ENCODE results near the gene ANKRD11.

Gene ANKRD11

DNA sequence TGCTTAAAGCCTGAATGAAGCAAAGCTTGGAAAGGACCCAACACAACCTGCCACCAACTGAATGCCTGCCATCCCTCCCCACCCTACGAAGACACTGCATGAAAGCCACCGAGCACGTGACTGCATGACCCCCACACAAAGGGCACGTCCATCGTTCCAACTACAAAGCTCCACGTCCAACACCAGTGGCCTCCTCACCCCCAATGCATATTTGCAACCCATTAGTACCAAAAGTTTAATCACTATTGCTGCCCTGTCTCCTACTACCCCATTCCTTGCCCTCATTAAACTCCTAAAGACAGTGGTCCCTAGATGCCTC lies 43.4 kb downstream of the ANKRD11 start:
- Histone ChIP-seq H2BK12ac (ENCODE audit: low read length in 2 of 2) (no peak overlapping the region), H2AFZ (ENCODE audit: low read depth, low read length) (no peak overlapping the region), H3K14ac (ENCODE audit: low read length in 2 of 2) (peak overlapping the region in 1 of 2 experiments; percentile 64), H3K4ac (ENCODE audit: low read depth in 1 of 2, low read length in 2 of 2) (no peak overlapping the region), H3K4me2 (ENCODE audit: low read length, poor library complexity, severe bottlenecking) (no peak overlapping the region), H3K18ac (ENCODE audit: low read depth in 1 of 2, low read length in 2 of 2) (no peak overlapping the region), H4K8ac (ENCODE audit: low read length) (no peak overlapping the region), H3K36me3 (ENCODE audit: control insufficient read depth in 1 of 2, insufficient read depth in 2 of 2, low read depth in 1 of 2, low read length in 2 of 2) (peaks cover 0 to 2% of the 10 kb centered on the region in 2 experiments), H3K27me3 (ENCODE audit: control insufficient read depth in 1 of 2, insufficient read depth in 1 of 2, low read length in 2 of 2) (no peaks in the 10 kb centered on the region), H3K9me3 (ENCODE audit: control insufficient read depth, low read length) (no peaks in the 10 kb centered on the region), H2BK15ac (ENCODE audit: low read depth, poor library complexity, severe bottlenecking) (no peak overlapping the region), H2AK5ac (ENCODE audit: low read length, severe bottlenecking) (no peak overlapping the region), H3K9ac (ENCODE audit: low read length) (no peak overlapping the region), H2BK5ac (ENCODE audit: low read depth, low read length, poor library complexity, severe bottlenecking) (no peak overlapping the region), H2BK120ac (ENCODE audit: low read depth, low read length) (no peak overlapping the region), H3K23ac (ENCODE audit: low read length in 2 of 2) (no peak overlapping the region), H4K91ac (ENCODE audit: low read length) (no peak overlapping the region), H3K4me1 (ENCODE audit: control insufficient read depth, insufficient read depth, low read depth, low read length) (peaks cover 37% of the 10 kb centered on the region), H3K79me1 (replicated peaks; ENCODE audit: low read length, poor library complexity, severe bottlenecking) (no peaks in the 10 kb centered on the region), H3K27ac (ENCODE audit: low read length, poor library complexity, severe bottlenecking) (no peak overlapping the region), H3K4me3 (ENCODE audit: insufficient read depth in 1 of 2, low read depth in 1 of 2, low read length in 2 of 2) (no peak overlapping the region)
- 92% methylated on average over 6 of the region's 6 CpGs for WGBS
- DNase-seq = no peak

GRCh38 chr16:89446136-89446974 lies 44.0 kb downstream of the ANKRD11 start:
- H2BK15ac ChIP-seq (ENCODE audit: low read depth, poor library complexity, severe bottlenecking) = no peak overlapping the region
- H3K14ac ChIP-seq (ENCODE audit: low read length in 2 of 2) = no peak overlapping the region
- H3K4ac ChIP-seq (ENCODE audit: low read depth in 1 of 2, low read length in 2 of 2) = no peak overlapping the region
- 90% methylated on average over 15 of the region's 15 CpGs for WGBS
- H3K4me1 ChIP-seq (ENCODE audit: control insufficient read depth, insufficient read depth, low read depth, low read length) = peaks cover 39% of the 10 kb centered on the region
- H3K36me3 ChIP-seq (ENCODE audit: control insufficient read depth in 1 of 2, insufficient read depth in 2 of 2, low read depth in 1 of 2, low read length in 2 of 2) = peaks cover 0 to 2% of the 10 kb centered on the region in 2 experiments
- no peak overlapping the region for H3K27ac ChIP-seq (ENCODE audit: low read length, poor library complexity, severe bottlenecking)
- no peak overlapping the region for H2BK12ac ChIP-seq (ENCODE audit: low read length in 2 of 2)
- no peak overlapping the region for H3K4me2 ChIP-seq (ENCODE audit: low read length, poor library complexity, severe bottlenecking)
- H2AK5ac ChIP-seq (ENCODE audit: low read length, severe bottlenecking) = no peak overlapping the region
- no peak overlapping the region for H3K4me3 ChIP-seq (ENCODE audit: insufficient read depth in 1 of 2, low read depth in 1 of 2, low read length in 2 of 2)
- no peak overlapping the region for H2AFZ ChIP-seq (ENCODE audit: low read depth, low read length)
- no peak overlapping the region for H3K9ac ChIP-seq (ENCODE audit: low read length)
- no peaks in the 10 kb centered on the region for H3K27me3 ChIP-seq (ENCODE audit: control insufficient read depth in 1 of 2, insufficient read depth in 1 of 2, low read length in 2 of 2)
- H3K9me3 ChIP-seq (ENCODE audit: control insufficient read depth, low read length) = no peaks in the 10 kb centered on the region
- no peaks in the 10 kb centered on the region for H3K79me1 ChIP-seq (replicated peaks; ENCODE audit: low read length, poor library complexity, severe bottlenecking)
- DNase-seq = no peak
- no peak overlapping the region for H3K18ac ChIP-seq (ENCODE audit: low read depth in 1 of 2, low read length in 2 of 2)
- no peak overlapping the region for H2BK5ac ChIP-seq (ENCODE audit: low read depth, low read length, poor library complexity, severe bottlenecking)
- H3K23ac ChIP-seq (ENCODE audit: low read length in 2 of 2) = no peak overlapping the region
- H2BK120ac ChIP-seq (ENCODE audit: low read depth, low read length) = no peak overlapping the region
- H4K91ac ChIP-seq (ENCODE audit: low read length) = no peak overlapping the region
- H4K8ac ChIP-seq (ENCODE audit: low read length) = peak overlapping the region; percentile 7

DNA sequence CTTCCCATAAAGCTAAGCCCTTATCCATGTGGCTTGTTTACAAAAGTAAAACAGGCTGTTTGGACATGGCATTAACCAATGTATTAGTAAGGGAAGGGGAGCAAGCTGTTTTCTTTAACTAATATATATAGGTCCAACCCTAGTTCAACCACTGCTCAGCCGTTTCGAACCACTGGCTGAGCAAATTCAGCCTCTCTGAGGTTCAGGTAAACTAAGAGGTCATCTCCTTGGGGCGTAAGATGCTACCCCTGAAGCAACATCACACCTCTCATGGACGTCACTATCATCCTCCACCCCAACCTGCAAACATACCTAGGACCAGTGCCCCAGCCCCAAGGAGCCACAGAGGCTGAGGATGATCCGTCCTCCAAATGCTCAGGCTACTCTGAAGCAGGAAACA lies 45.2 kb downstream of the ANKRD11 start:
- Histone ChIP-seq H3K23ac (ENCODE audit: low read length in 2 of 2) (no peak overlapping the region), H3K27me3 (ENCODE audit: control insufficient read depth in 1 of 2, insufficient read depth in 1 of 2, low read length in 2 of 2) (no peaks in the 10 kb centered on the region), H2BK120ac (ENCODE audit: low read depth, low read length) (no peak overlapping the region), H3K36me3 (ENCODE audit: control insufficient read depth in 1 of 2, insufficient read depth in 2 of 2, low read depth in 1 of 2, low read length in 2 of 2) (peaks cover 0 to 2% of the 10 kb centered on the region in 2 experiments), H3K4me3 (ENCODE audit: insufficient read depth in 1 of 2, low read depth in 1 of 2, low read length in 2 of 2) (no peak overlapping the region), H3K9me3 (ENCODE audit: control insufficient read depth, low read length) (no peaks in the 10 kb centered on the region), H3K4ac (ENCODE audit: low read depth in 1 of 2, low read length in 2 of 2) (no peak overlapping the region), H4K91ac (ENCODE audit: low read length) (no peak overlapping the region), H2AFZ (ENCODE audit: low read depth, low read length) (no peak overlapping the region), H3K18ac (ENCODE audit: low read depth in 1 of 2, low read length in 2 of 2) (no peak overlapping the region), H2BK12ac (ENCODE audit: low read length in 2 of 2) (no peak overlapping the region), H3K14ac (ENCODE audit: low read length in 2 of 2) (no peak overlapping the region), H3K27ac (ENCODE audit: low read length, poor library complexity, severe bottlenecking) (no peak overlapping the region), H3K4me1 (ENCODE audit: control insufficient read depth, insufficient read depth, low read depth, low read length) (peaks cover 44% of the 10 kb centered on the region), H2BK5ac (ENCODE audit: low read depth, low read length, poor library complexity, severe bottlenecking) (no peak overlapping the region), H2BK15ac (ENCODE audit: low read depth, poor library complexity, severe bottlenecking) (no peak overlapping the region), H3K79me1 (replicated peaks; ENCODE audit: low read length, poor library complexity, severe bottlenecking) (no peaks in the 10 kb centered on the region), H3K4me2 (ENCODE audit: low read length, poor library complexity, severe bottlenecking) (no peak overlapping the region), H2AK5ac (ENCODE audit: low read length, severe bottlenecking) (no peak overlapping the region), H4K8ac (ENCODE audit: low read length) (no peak overlapping the region), H3K9ac (ENCODE audit: low read length) (no peak overlapping the region)
- WGBS = 89% methylated on average over 5 of the region's 5 CpGs
- no peak for DNase-seq

- H3K18ac ChIP-seq (ENCODE audit: low read depth in 1 of 2, low read length in 2 of 2) = no peak overlapping the region
- H3K4me3 ChIP-seq (ENCODE audit: insufficient read depth in 1 of 2, low read depth in 1 of 2, low read length in 2 of 2) = no peak overlapping the region
- H4K8ac ChIP-seq (ENCODE audit: low read length) = no peak overlapping the region
- no peak overlapping the region for H2AFZ ChIP-seq (ENCODE audit: low read depth, low read length)
- no peak for DNase-seq
- peak overlapping the region in 1 of 2 experiments; percentile 20 for H3K23ac ChIP-seq (ENCODE audit: low read length in 2 of 2)
- no peak overlapping the region for H3K4me2 ChIP-seq (ENCODE audit: low read length, poor library complexity, severe bottlenecking)
- peak overlapping the region in 1 of 2 experiments; percentile 30 for H3K14ac ChIP-seq (ENCODE audit: low read length in 2 of 2)
- H3K27me3 ChIP-seq (ENCODE audit: control insufficient read depth in 1 of 2, insufficient read depth in 1 of 2, low read length in 2 of 2) = no peaks in the 10 kb centered on the region
- H2BK12ac ChIP-seq (ENCODE audit: low read length in 2 of 2) = peak overlapping the region in 1 of 2 experiments; percentile 46
- H4K91ac ChIP-seq (ENCODE audit: low read length) = no peak overlapping the region
- no peak overlapping the region for H2BK15ac ChIP-seq (ENCODE audit: low read depth, poor library complexity, severe bottlenecking)
- peaks cover 44% of the 10 kb centered on the region for H3K4me1 ChIP-seq (ENCODE audit: control insufficient read depth, insufficient read depth, low read depth, low read length)
- no peak overlapping the region for H3K27ac ChIP-seq (ENCODE audit: low read length, poor library complexity, severe bottlenecking)
- no peak overlapping the region for H3K9ac ChIP-seq (ENCODE audit: low read length)
- H2BK5ac ChIP-seq (ENCODE audit: low read depth, low read length, poor library complexity, severe bottlenecking) = no peak overlapping the region
- H3K9me3 ChIP-seq (ENCODE audit: control insufficient read depth, low read length) = no peaks in the 10 kb centered on the region
- 89% methylated on average over 2 of the region's 3 CpGs for WGBS
- H3K36me3 ChIP-seq (ENCODE audit: control insufficient read depth in 1 of 2, insufficient read depth in 2 of 2, low read depth in 1 of 2, low read length in 2 of 2) = peaks cover 0 to 2% of the 10 kb centered on the region in 2 experiments
- H3K79me1 ChIP-seq (replicated peaks; ENCODE audit: low read length, poor library complexity, severe bottlenecking) = no peaks in the 10 kb centered on the region
- H2BK120ac ChIP-seq (ENCODE audit: low read depth, low read length) = no peak overlapping the region
- H3K4ac ChIP-seq (ENCODE audit: low read depth in 1 of 2, low read length in 2 of 2) = no peak overlapping the region
- H2AK5ac ChIP-seq (ENCODE audit: low read length, severe bottlenecking) = no peak overlapping the region
These were observed 45.6 kb downstream of the ANKRD11 start for GRCh38 chr16:89444728-89445127.

Measured in mesenchymal stem cell (in vitro differentiated cells and primary cell).